ENCODE data around the gene MCCD1.

MCCD1 gene

DNA sequence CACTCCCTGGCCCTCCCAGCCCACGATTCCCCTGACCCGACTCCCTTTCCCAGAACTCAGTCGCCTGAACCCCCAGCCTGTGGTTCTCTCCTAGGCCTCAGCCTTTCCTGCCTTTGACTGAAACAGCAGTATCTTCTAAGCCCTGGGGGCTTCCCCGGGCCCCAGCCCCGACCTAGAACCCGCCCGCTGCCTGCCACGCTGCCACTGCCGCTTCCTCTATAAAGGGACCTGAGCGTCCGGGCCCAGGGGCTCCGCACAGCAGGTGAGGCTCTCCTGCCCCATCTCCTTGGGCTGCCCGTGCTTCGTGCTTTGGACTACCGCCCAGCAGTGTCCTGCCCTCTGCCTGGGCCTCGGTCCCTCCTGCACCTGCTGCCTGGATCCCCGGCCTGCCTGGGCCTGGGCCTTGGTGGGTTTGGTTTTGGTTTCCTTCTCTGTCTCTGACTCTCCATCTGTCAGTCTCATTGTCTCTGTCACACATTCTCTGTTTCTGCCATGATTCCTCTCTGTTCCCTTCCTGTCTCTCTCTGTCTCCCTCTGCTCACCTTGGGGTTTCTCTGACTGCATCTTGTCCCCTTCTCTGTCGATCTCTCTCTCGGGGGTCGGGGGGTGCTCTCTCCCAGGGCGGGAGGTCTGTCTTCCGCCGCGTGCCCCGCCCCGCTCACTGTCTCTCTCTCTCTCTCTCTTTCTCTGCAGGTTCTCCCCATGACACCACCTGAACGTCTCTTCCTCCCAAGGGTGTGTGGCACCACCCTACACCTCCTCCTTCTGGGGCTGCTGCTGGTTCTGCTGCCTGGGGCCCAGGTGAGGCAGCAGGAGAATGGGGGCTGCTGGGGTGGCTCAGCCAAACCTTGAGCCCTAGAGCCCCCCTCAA lies 43.5 kb downstream of the MCCD1 start, which contains the start of gene LTA:
LTA (plus strand) TSS at position 249 of the 871 bp plus-strand sequence; CDS start at position 703, 454 bp downstream.
- ATAC-seq (peak; percentile 56), DNase-seq (peak; percentile 85)

DNA sequence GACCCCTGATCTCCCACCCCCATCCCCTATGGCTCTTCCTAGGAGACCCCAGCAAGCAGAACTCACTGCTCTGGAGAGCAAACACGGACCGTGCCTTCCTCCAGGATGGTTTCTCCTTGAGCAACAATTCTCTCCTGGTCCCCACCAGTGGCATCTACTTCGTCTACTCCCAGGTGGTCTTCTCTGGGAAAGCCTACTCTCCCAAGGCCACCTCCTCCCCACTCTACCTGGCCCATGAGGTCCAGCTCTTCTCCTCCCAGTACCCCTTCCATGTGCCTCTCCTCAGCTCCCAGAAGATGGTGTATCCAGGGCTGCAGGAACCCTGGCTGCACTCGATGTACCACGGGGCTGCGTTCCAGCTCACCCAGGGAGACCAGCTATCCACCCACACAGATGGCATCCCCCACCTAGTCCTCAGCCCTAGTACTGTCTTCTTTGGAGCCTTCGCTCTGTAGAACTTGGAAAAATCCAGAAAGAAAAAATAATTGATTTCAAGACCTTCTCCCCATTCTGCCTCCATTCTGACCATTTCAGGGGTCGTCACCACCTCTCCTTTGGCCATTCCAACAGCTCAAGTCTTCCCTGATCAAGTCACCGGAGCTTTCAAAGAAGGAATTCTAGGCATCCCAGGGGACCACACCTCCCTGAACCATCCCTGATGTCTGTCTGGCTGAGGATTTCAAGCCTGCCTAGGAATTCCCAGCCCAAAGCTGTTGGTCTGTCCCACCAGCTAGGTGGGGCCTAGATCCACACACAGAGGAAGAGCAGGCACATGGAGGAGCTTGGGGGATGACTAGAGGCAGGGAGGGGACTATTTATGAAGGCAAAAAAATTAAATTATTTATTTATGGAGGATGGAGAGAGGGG lies 44.7 kb downstream of the MCCD1 start:
- ATAC-seq (no peak), DNase-seq (no peak)

DNA sequence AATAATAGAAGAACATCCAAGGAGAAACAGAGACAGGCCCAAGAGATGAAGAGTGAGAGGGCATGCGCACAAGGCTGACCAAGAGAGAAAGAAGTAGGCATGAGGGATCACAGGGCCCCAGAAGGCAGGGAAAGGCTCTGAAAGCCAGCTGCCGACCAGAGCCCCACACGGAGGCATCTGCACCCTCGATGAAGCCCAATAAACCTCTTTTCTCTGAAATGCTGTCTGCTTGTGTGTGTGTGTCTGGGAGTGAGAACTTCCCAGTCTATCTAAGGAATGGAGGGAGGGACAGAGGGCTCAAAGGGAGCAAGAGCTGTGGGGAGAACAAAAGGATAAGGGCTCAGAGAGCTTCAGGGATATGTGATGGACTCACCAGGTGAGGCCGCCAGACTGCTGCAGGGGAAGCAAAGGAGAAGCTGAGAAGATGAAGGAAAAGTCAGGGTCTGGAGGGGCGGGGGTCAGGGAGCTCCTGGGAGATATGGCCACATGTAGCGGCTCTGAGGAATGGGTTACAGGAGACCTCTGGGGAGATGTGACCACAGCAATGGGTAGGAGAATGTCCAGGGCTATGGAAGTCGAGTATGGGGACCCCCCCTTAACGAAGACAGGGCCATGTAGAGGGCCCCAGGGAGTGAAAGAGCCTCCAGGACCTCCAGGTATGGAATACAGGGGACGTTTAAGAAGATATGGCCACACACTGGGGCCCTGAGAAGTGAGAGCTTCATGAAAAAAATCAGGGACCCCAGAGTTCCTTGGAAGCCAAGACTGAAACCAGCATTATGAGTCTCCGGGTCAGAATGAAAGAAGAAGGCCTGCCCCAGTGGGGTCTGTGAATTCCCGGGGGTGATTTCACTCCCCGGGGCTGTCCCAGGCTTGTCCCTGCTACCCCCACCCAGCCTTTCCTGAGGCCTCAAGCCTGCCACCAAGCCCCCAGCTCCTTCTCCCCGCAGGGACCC lies 45.6 kb downstream of the MCCD1 start:
- ATAC-seq = peak; percentile 3
- DNase-seq = peak; percentile 64

DNA sequence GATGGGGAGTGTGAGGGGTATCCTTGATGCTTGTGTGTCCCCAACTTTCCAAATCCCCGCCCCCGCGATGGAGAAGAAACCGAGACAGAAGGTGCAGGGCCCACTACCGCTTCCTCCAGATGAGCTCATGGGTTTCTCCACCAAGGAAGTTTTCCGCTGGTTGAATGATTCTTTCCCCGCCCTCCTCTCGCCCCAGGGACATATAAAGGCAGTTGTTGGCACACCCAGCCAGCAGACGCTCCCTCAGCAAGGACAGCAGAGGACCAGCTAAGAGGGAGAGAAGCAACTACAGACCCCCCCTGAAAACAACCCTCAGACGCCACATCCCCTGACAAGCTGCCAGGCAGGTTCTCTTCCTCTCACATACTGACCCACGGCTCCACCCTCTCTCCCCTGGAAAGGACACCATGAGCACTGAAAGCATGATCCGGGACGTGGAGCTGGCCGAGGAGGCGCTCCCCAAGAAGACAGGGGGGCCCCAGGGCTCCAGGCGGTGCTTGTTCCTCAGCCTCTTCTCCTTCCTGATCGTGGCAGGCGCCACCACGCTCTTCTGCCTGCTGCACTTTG lies 46.7 kb downstream of the MCCD1 start, which contains the start of gene TNF:
TNF (plus strand) TSS at position 231 of the 567 bp plus-strand sequence; CDS start at position 408, 177 bp downstream.
- peak; percentile 11 for ATAC-seq
- peak; percentile 85 for DNase-seq

DNA sequence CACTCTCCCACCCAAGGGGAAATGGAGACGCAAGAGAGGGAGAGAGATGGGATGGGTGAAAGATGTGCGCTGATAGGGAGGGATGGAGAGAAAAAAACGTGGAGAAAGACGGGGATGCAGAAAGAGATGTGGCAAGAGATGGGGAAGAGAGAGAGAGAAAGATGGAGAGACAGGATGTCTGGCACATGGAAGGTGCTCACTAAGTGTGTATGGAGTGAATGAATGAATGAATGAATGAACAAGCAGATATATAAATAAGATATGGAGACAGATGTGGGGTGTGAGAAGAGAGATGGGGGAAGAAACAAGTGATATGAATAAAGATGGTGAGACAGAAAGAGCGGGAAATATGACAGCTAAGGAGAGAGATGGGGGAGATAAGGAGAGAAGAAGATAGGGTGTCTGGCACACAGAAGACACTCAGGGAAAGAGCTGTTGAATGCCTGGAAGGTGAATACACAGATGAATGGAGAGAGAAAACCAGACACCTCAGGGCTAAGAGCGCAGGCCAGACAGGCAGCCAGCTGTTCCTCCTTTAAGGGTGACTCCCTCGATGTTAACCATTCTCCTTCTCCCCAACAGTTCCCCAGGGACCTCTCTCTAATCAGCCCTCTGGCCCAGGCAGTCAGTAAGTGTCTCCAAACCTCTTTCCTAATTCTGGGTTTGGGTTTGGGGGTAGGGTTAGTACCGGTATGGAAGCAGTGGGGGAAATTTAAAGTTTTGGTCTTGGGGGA lies 47.4 kb downstream of the MCCD1 start:
- ATAC-seq = no peak
- no peak for DNase-seq

DNA sequence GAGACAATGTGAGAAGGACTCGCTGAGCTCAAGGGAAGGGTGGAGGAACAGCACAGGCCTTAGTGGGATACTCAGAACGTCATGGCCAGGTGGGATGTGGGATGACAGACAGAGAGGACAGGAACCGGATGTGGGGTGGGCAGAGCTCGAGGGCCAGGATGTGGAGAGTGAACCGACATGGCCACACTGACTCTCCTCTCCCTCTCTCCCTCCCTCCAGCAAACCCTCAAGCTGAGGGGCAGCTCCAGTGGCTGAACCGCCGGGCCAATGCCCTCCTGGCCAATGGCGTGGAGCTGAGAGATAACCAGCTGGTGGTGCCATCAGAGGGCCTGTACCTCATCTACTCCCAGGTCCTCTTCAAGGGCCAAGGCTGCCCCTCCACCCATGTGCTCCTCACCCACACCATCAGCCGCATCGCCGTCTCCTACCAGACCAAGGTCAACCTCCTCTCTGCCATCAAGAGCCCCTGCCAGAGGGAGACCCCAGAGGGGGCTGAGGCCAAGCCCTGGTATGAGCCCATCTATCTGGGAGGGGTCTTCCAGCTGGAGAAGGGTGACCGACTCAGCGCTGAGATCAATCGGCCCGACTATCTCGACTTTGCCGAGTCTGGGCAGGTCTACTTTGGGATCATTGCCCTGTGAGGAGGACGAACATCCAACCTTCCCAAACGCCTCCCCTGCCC lies 48.3 kb downstream of the MCCD1 start:
- DNase-seq = peak; percentile 60
- no peak for ATAC-seq

DNA sequence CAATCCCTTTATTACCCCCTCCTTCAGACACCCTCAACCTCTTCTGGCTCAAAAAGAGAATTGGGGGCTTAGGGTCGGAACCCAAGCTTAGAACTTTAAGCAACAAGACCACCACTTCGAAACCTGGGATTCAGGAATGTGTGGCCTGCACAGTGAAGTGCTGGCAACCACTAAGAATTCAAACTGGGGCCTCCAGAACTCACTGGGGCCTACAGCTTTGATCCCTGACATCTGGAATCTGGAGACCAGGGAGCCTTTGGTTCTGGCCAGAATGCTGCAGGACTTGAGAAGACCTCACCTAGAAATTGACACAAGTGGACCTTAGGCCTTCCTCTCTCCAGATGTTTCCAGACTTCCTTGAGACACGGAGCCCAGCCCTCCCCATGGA lies 48.8 kb downstream of the MCCD1 start:
- ATAC-seq (no peak), DNase-seq (no peak)

DNA sequence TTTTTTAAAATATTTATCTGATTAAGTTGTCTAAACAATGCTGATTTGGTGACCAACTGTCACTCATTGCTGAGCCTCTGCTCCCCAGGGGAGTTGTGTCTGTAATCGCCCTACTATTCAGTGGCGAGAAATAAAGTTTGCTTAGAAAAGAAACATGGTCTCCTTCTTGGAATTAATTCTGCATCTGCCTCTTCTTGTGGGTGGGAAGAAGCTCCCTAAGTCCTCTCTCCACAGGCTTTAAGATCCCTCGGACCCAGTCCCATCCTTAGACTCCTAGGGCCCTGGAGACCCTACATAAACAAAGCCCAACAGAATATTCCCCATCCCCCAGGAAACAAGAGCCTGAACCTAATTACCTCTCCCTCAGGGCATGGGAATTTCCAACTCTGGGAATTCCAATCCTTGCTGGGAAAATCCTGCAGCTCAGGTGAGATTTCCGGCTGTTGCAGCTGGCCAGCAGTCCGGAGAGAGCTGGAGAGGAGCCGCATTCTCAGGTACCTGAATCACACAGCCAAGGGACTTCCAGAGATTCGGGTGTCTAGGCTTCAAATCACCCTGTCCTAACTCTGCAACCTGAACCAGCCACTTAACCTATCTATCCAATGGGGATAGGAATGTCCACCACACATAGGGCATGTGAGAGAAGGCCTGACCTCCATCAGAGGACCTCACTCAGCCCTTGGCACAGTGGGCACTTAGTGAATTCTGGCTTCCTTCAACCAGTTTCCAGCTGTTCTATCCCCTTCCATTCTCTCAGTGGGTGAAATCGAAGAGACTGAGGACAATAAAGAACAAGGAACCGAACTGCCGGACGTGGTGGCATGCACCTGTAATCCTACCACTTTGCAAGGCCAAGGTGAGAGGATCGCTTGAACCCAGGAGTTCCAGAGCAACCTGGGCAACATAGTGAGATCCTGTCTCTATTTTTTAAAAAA lies 49.7 kb downstream of the MCCD1 start:
- ATAC-seq (no peak), DNase-seq (no peak)

DNA sequence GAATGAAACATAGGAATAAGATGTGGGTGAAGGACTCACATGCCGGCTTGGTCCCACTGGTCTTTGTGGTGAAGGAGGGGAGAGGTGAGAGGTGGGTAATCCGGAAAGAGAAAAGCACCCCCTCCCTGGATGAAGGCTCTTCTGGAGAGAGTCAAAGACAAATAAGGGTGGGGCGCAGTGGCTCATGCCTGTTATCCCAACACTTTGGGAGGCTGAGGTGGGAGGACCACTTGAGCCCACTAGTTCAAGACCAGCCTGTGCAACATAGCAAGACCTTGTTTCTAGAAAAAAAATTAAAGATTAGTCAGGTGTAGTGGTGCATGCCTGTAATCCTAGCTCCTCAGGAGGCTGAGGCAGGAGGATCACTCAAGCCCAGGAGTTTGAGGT lies 50.4 kb downstream of the MCCD1 start:
- DNase-seq = no peak

More for the DNA sequence above, 50.4 kb downstream of the MCCD1 start:
- ATAC-seq = no peak
